Measurements from ENCODE around the gene MNX1.

MNX1 gene

GRCh38 chr7:157010588-157011332, at the start of gene MNX1:
Gene MNX1, minus strand, starts transcription at chr7:157010663. Its CDS starts 313 bp downstream, at chr7:157010350.
- in situ Hi-C loops (cut with MboI; ENCODE audit: low sequenced_read_pairs) = no loop called here

- in situ Hi-C loops (cut with MboI; ENCODE audit: low sequenced_read_pairs) = no loop called here
These were observed 49.1 kb upstream of the MNX1 start for GRCh38 chr7:157059534-157059933.

GRCh38 chr7:157058701-157059100, 48.2 kb upstream of the MNX1 start:
- in situ Hi-C loops (cut with MboI; ENCODE audit: low sequenced_read_pairs) = no loop called here

DNA sequence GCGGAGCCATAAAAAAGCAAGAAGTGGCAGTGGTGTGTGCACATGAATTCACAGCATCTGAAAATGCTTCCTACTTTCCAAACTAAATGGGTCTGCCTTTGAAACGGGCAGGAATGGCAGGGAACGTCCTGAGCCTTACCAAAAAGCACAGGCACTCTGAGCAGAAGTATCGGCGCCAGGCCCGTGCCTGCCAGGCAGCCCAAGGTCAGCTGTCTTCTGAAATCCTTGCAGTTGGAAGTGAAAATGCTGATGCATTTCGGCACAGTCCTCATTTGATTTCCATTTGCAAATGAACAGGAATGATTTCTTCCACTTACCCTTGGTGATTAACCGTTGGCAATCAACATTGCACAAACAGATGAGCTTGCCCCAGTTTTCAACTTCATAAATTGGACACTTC, 47.6 kb upstream of the MNX1 start:
- in situ Hi-C loops (cut with MboI; ENCODE audit: low sequenced_read_pairs) = no loop called here

- in situ Hi-C loops (cut with MboI; ENCODE audit: low sequenced_read_pairs) = no loop called here
These were observed 46.8 kb upstream of the MNX1 start for GRCh38 chr7:157056957-157057902.

- in situ Hi-C loops (cut with MboI; ENCODE audit: low sequenced_read_pairs) = no loop called here
These were observed 45.8 kb upstream of the MNX1 start for GRCh38 chr7:157056246-157056645.

DNA sequence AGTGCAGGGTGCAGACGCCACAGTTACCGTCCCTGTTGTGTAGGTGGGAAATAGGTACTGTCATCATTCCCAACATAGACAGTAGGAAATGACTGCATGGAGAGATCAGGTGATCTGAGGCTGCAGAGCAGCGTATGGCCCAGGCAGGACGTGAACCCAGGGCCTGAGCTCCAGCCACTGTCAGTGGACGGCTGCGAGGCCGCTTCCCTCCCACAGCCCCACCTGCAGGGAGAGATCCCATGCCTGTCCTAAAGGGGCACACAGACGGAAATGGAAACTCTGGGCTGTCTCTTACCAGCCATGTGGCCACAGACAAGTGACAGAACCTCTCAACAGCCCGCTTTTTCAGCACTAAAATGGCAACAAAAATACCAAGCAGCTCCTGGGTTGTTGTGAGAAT, 44.5 kb upstream of the MNX1 start:
- in situ Hi-C loops (cut with MboI; ENCODE audit: low sequenced_read_pairs) = no loop called here

GRCh38 chr7:157053118-157053517, 42.7 kb upstream of the MNX1 start:
- in situ Hi-C loops (cut with MboI; ENCODE audit: low sequenced_read_pairs) = no loop called here

- in situ Hi-C loops (cut with MboI; ENCODE audit: low sequenced_read_pairs) = no loop called here
These were observed 36.7 kb upstream of the MNX1 start for GRCh38 chr7:157047148-157047547.

DNA sequence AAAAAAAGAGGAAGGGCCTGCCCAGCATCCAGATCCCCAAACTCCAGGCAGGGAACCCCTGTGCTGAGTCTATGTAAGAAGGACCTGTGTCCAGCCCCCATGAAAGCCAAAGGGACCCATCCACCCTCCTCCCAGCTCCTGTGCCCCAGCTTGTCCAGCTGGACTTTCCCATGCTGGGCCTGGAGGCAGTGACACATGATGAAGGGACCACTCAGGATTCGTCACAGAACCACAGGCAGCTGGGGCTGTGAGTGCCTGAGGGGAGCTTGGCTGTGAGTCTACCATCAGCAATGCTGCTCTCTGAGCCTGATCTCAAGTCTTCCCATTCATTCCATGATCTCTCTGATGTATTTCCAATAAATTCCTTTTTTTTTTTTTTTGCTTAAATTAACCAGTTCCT, 36.2 kb upstream of the MNX1 start:
- in situ Hi-C loops (cut with MboI; ENCODE audit: low sequenced_read_pairs) = no loop called here

DNA sequence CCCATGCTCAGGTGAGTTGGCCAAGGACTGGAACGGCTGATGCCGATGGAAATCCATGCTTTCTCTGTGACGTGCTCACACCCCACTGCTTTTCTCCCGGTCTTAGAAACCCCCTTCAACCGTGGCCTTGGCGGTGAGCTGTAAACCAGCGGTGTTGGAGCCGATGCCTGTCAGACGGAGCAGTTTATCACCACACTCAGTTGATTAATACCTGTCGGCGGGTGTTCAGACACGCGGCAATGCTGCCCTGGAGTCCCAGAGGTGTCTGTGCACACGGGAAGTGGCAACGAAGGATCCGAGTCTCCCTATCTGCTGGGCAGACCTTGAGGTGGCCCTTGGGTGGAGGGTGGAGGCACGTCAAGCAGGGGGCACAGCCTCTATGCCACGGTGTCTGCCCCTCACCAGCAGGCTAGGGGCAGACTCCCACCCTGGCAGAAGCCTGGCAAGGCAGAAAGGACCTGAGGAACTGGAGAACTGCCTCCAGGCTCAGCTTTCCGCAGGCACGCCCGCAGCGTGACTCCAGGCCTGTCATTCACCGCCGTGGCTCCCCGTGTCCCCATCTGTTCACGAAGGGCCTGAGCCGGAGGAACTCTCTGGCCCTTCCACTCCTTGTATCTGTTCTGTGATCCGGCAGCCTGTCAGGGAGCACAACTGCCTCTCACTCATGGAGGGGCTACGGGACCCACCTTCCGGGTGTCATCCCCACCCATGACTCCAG, 34.6 kb upstream of the MNX1 start:
- in situ Hi-C loops (cut with MboI; ENCODE audit: low sequenced_read_pairs) = no loop called here

- in situ Hi-C loops (cut with MboI; ENCODE audit: low sequenced_read_pairs) = no loop called here
These were observed 33.8 kb upstream of the MNX1 start for GRCh38 chr7:157044147-157044687.

DNA sequence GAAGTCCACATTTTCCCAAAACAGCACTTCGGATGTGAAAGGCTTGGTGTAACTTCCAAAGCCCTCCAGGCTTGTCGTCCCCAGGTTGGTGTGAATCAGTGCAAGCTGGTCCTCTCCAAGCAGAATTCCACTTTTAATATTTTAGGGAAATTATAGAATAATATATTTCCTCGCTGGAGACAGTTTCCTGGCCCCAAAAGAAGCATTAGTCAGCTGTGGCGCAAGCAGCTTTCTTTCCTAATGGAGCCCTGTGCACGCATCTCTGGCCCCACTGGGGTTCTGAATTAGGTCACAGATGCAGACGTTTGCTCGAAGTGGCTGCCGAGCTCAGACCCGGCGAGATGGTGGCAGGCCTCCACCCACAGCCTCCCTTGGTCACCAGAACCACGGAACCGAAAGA, 33.3 kb upstream of the MNX1 start:
- in situ Hi-C loops (cut with MboI; ENCODE audit: low sequenced_read_pairs) = no loop called here

DNA sequence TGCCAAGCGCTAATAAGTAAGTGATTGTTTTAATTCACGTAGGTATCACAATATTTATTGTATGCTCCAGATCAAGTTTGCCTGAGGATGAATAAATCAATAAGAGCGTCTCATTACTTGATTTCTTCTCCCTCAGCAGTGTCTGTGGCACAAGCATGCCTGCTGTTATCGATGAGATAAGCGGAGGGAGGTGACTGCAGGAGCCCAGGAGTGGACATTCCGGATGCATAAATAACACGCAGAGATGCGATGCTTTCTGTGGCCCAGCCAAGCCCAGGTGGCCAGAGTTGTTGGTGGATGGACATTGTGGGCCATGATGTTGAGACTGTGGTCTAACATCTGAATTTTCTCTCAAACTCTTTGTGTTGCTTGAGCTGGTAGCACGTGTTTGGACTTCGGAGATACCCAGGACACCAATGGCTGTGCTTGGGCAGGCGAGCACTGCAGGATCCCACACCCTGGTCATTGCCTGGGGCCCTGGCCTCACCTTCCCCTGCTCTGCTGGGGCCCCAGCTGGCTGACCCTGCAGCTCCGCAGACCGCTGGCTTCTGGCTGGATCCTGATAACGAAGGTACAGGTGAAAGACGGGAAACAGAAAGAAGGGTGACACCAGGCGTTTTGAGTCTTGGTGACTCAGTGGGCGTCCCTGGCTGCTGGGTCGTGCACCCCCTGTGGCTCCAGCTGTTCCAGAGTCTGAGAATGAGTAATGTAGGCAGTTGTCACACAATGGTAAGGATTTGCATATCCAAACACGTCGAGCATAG, 31.2 kb upstream of the MNX1 start:
- in situ Hi-C loops (cut with MboI; ENCODE audit: low sequenced_read_pairs) = no loop called here

GRCh38 chr7:157041004-157041403, 30.5 kb upstream of the MNX1 start:
- in situ Hi-C loops (cut with MboI; ENCODE audit: low sequenced_read_pairs) = no loop called here

DNA sequence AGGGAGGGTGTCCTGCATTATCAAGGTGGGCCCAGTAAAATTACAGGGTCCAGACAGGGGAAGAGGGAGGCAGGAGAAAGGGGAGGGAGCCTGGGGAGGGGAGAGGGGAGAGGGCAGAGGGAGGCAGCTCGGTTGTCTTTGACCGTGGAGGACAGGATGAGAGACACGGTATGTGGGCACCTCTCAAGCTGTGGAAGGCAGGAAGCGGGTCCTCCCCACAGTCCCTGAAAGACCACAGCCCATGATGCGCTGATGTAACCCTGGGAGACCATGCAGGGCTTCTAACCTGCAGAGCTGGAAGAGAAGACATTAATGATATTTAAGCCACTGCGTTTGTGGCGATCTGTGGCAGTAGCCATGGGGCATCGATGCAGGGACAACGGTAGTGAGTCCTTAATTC, 27.2 kb upstream of the MNX1 start:
- in situ Hi-C loops (cut with MboI; ENCODE audit: low sequenced_read_pairs) = no loop called here

GRCh38 chr7:157037028-157037427, 26.6 kb upstream of the MNX1 start:
- in situ Hi-C loops (cut with MboI; ENCODE audit: low sequenced_read_pairs) = no loop called here

- in situ Hi-C loops (cut with MboI; ENCODE audit: low sequenced_read_pairs) = no loop called here
These were observed 25.5 kb upstream of the MNX1 start for GRCh38 chr7:157035979-157036378.

DNA sequence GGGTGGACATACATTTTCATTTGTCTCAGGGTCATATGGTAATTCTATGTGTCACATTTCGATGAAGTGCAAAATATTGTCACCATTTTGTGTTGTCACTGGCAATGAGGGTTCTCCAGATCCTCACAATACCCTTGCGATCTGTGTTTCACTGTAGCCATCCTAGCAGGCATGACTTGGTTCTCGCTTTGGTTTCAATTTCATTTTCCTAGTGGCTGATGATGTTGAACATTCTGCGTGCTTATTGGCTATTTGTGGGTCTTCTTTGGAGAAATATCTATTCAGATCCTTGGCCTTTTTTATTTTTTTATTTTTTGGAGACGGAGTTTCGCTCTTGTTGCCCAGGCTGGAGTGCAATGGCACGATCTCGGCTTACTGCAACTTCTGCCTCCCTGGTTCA, 24.8 kb upstream of the MNX1 start:
- in situ Hi-C loops (cut with MboI; ENCODE audit: low sequenced_read_pairs) = no loop called here

Measured in HL-60/S4 treated with retinoic acid at 250 ng/mL for 4 days and 3 days (cell line).